Natural killer cell (primary cell): ENCODE measurements around the gene ILRUN. TPM values are rescaled to one million over a fixed set of nuclear protein-coding genes. Genes with fewer than 3 reads are reported as not detected.

Experiments
- ATAC-seq, 3 donors: fragments of 150-1000 bp in 2 of 3; fragments of 200-7000 bp in 1 of 3; cut with Tn5 transposase; 1 replicate in 1 of 3; 2 replicates in 2 of 3; pipeline ENCODE4 v1.10.0; 2021; ENCODE audit warnings: mild to moderate bottlenecking in 2 of 3, moderate library complexity in 2 of 3
- DNase-seq, 2 donors: peaks; one replicate each; pipeline versions ENCODE4 v3.0.0 to v3.0.0-alpha.2; 2013 to 2021; ENCODE audit warnings: mixed read lengths in 1 of 2
- H3K27ac ChIP-seq: one replicate; pipeline ENCODE4 v1.5.1; 2013; ENCODE audit warnings: mild to moderate bottlenecking, low read length
- H3K27me3 ChIP-seq: one replicate; pipeline ENCODE4 v1.6.1; 2013; ENCODE audit warnings: low read length; ENCODE audit not compliant: control insufficient read depth, insufficient read depth
- H3K36me3 ChIP-seq: one replicate; pipeline ENCODE4 v1.6.1; 2013; ENCODE audit warnings: low read length; ENCODE audit not compliant: control insufficient read depth, insufficient read depth
- H3K4me1 ChIP-seq: one replicate; pipeline ENCODE4 v1.6.1; 2013; ENCODE audit warnings: low read length; ENCODE audit not compliant: control insufficient read depth, insufficient read depth
- H3K4me3 ChIP-seq: one replicate; pipeline ENCODE4 v1.5.1; 2013; ENCODE audit warnings: low read length
- H3K9me3 ChIP-seq: one replicate; pipeline ENCODE4 v1.6.1; 2013; ENCODE audit warnings: low read length; ENCODE audit not compliant: control insufficient read depth, insufficient read depth
- H3K27ac Mint-ChIP-seq, 2 donors: one replicate each; pipeline ENCODE4 v1.8.0; 2022; ENCODE audit warnings: mild to moderate bottlenecking in 2 of 2, mixed read lengths in 2 of 2, moderate library complexity in 1 of 2
- H3K27me3 Mint-ChIP-seq, 2 donors: one replicate each; pipeline ENCODE4 v1.8.0; 2022; ENCODE audit warnings: low read depth in 2 of 2, mixed read lengths in 2 of 2
- H3K36me3 Mint-ChIP-seq: one replicate; pipeline ENCODE4 v1.8.0; 2022; ENCODE audit warnings: mixed read lengths
- H3K4me1 Mint-ChIP-seq, 2 donors: one replicate each; pipeline ENCODE4 v1.8.0; 2022; ENCODE audit warnings: mixed read lengths in 2 of 2
- H3K4me3 Mint-ChIP-seq: one replicate; pipeline ENCODE4 v1.8.0; 2022; ENCODE audit warnings: mild to moderate bottlenecking, moderate library complexity, mixed read lengths
- H3K9me3 Mint-ChIP-seq, 2 donors: one replicate each; pipeline ENCODE4 v1.8.0; 2022; ENCODE audit warnings: mixed read lengths in 2 of 2
- CTCF ChIP-seq: fragments of 200-600 bp; IDR thresholded peaks from one replicate; pipeline ENCODE4 v1.8.0; 2022; ENCODE audit warnings: antibody characterized with exemption
- WGBS: methylation state at CpG from one replicate; pipeline ENCODE4 v1.1.7; 2013; ENCODE audit warnings: missing lambda C conversion rate; ENCODE audit not compliant: insufficient coverage; 5-methylcytosine and 5-hydroxymethylcytosine counted together
- intact Hi-C: fragments of 100-400 bp; cut with micrococcal nuclease; formaldehyde crosslinking; loops from one replicate; pipeline ENCODE4 v1.14.2; 2022
- total RNA-seq, 4 donors: library from RNA; stranded (reverse); fragments of 120-200 nt in 1 of 4; gene quantifications; one replicate each; pipeline versions ENCODE4 v1.2.3 to v1.2.4, GENCODE V29; 2013 to 2022

ILRUN gene
- total RNA-seq, 3 donors from 2014 or later (not counting 1 experiment from before 2014, with no cell fraction given) = 91.2 to 101 (median 92.3) TPM

- under 1% methylated on average over 39 of the region's 41 CpGs for WGBS
- Mint-ChIP-seq H3K4me1 (peaks cover 31 to 44% of the 10 kb centered on the region in 2 donors), H3K27me3 (peaks cover 0 to under 1% of the 10 kb centered on the region in 2 donors), H3K27ac (peak overlapping the region; percentile 96 to 99), H3K4me3 (peak overlapping the region; percentile 99), H3K9me3 (no peaks in the 10 kb centered on the region), H3K36me3 (no peaks in the 10 kb centered on the region)
- TF ChIP-seq CTCF = no peak
- Histone ChIP-seq H3K27ac (peak overlapping the region; percentile 84), H3K27me3 (no peaks in the 10 kb centered on the region), H3K4me1 (peaks cover 26% of the 10 kb centered on the region), H3K9me3 (no peaks in the 10 kb centered on the region), H3K4me3 (peak overlapping the region; percentile 87), H3K36me3 (no peaks in the 10 kb centered on the region)
- intact Hi-C loops = loop anchor here (1.0 to 10.0 kb wide), 4 partner anchors 24 to 193 kb away; partner anchors contain the start of genes ANKS1A, BLTP3A and TAF11
- ATAC-seq (peak in 2 of 3 donors; percentile 16 to 65), DNase-seq (no peak)
Measured at GRCh38 chr6:34696189-34696738, 303 bp downstream of the ILRUN start.

- Mint-ChIP-seq H3K27me3 (no peaks in the 10 kb centered on the region), H3K4me1 (peaks cover 31 to 44% of the 10 kb centered on the region in 2 donors), H3K9me3 (no peaks in the 10 kb centered on the region), H3K27ac (peak overlapping the region; percentile 96 to 99), H3K4me3 (peak overlapping the region; percentile 99), H3K36me3 (no peaks in the 10 kb centered on the region)
- H3K27me3 ChIP-seq = no peaks in the 10 kb centered on the region
- ATAC-seq = no peak
- intact Hi-C loops = loop anchor here (1.0 to 10.0 kb wide), 4 partner anchors 23 to 193 kb away; partner anchors contain the start of genes ANKS1A, BLTP3A and TAF11
- no peaks in the 10 kb centered on the region for H3K9me3 ChIP-seq
- no peak for TF ChIP-seq CTCF
- H3K27ac ChIP-seq = peak overlapping the region; percentile 84
- DNase-seq = no peak
- peak overlapping the region; percentile 87 for H3K4me3 ChIP-seq
- WGBS = 26% methylated on average over 5 of the region's 5 CpGs
- peaks cover 26% of the 10 kb centered on the region for H3K4me1 ChIP-seq
- no peaks in the 10 kb centered on the region for H3K36me3 ChIP-seq
Measured at GRCh38 chr6:34695729-34696188, 808 bp downstream of the ILRUN start.

GRCh38 chr6:34692280-34692679, 4.3 kb downstream of the ILRUN start:
- Mint-ChIP-seq H3K27me3 (no peaks in the 10 kb centered on the region), H3K4me3 (no peak overlapping the region), H3K27ac (no peak overlapping the region), H3K9me3 (no peaks in the 10 kb centered on the region), H3K36me3 (no peaks in the 10 kb centered on the region), H3K4me1 (peaks cover 38 to 51% of the 10 kb centered on the region in 2 donors)
- Histone ChIP-seq H3K36me3 (peaks cover 2% of the 10 kb centered on the region), H3K27ac (no peak overlapping the region), H3K9me3 (no peaks in the 10 kb centered on the region), H3K4me3 (no peak overlapping the region), H3K27me3 (no peaks in the 10 kb centered on the region), H3K4me1 (peaks cover 22% of the 10 kb centered on the region)
- 100% methylated on average over 2 of the region's 4 CpGs for WGBS
- DNase-seq = no peak
- no peak for ATAC-seq
- no peak for TF ChIP-seq CTCF
- intact Hi-C loops = loop anchor here (10.0 kb wide), 1 partner anchor 103 kb away; the partner anchor contains the start of gene BLTP3A
